Bone marrow (tissue), 2 donors: Measurements from ENCODE around the gene SLC25A42.

Experiments
- DNase-seq, 2 donors: peaks; one replicate each; lab custom pipeline; 2025; lab: John Stamatoyannopoulos, UW

Gene SLC25A42

DNA sequence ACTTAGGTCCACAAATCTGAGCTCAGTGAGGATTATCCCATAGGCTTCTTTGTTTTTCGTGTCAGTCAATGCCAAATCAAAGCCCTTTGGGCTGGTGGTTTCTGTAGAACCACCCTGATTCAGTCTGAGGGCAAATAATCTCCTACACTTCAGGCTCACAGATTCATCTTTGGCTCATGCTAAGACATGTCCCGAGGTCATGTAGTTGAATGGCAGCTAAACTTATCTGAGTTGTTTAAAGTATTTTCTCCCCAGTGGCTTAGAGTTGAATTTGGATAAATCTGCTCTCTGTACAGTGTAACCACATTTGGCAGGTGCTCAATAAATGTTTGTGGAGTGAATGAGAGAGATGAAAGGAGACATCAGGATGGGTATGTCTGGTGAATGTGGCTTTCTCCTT is 13.1 kb upstream of the SLC25A42 start:
- no peak for DNase-seq

- DNase-seq, result no peak
These were observed 12.1 kb upstream of the SLC25A42 start for GRCh38 chr19:19051478-19052213.

DNA sequence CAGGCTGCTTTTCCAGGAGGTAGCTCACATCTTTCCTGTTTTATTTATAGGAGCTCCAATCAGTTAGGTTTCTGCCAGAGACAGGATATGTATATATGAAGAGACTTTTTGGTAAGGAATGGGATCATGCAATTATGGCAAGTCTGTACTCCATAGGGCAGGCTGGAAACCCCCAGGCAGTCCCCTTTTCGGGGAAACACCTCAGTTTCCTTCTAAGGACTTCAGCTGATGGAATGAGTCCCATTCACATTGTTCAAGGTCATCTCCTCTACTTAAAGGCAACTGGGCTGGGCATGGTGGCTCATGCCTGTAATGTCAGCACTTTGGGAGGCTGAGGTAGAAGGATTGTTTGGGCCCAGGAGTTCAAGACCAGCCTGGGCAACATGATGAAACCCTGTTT is 10.9 kb upstream of the SLC25A42 start:
- no peak for DNase-seq

DNA sequence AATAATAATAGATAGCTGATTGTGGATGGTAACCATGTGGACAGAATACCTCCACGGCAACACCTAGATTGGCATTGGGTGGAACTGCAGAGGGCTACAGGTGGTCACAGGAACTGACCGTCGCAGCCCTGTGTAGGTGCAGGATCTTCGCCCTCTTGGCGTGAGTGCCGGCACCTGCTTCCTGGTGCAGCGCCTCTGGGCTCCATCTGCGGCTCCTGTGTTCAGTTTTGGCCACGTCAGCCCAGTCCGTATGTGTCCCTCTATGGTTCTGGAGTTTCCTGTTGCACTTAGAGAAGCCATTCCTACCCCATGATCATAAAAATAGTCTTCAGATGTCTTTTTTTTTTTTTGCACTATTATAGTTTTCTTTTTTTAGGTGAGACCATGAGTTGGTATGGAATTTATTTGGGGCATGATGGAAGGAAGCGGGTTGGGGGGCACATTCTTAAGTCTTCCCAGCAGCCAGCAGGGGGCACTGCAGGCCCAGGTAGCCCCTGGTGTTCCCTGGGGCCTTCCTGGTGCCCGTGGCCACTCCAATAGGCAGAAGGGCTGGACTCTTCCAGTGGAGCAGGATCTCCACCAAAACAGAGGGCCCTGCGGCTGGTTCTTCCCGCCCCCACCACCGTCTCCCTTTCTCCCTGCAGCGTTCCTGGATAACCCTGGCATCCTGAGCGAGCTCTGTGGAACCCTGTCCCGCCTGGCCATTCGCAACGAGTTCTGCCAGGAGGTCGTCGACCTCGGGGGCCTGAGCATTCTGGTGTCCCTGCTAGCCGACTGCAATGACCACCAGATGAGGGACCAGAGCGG is 10.1 kb upstream of the SLC25A42 start:
- peak in 1 of 2 donors; percentile 16 for DNase-seq

DNA sequence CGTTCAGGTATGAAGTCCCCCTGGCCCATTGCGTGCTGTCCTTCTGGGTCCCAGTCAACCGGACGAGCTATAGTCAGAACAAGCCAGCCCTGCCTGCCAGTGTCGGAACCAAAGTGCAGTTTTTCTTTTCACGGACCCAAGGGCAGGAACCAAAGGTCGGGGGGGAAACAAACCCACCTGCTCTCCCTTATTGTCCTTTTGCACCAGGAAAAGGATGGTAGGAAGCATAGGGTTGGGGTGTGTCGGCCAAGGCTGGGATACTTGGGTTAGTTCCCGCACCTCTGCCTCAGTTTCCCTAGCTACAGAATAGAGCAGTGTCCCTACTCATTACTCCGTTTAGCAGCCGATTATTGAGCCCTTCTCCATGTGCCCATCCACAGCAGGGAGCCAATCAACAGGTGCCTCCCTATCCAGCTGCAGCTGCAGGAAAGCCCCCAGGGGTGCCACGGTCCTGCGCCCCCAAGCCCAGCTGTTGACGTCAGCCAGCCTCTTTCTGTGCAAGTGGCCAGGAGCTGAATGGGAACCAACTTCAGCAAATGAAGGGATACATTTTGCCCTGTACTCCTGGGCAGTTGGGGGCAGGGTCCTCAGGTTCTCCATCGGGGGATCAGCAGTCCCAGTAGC is 9.4 kb upstream of the SLC25A42 start:
- DNase-seq, result no peak

DNA sequence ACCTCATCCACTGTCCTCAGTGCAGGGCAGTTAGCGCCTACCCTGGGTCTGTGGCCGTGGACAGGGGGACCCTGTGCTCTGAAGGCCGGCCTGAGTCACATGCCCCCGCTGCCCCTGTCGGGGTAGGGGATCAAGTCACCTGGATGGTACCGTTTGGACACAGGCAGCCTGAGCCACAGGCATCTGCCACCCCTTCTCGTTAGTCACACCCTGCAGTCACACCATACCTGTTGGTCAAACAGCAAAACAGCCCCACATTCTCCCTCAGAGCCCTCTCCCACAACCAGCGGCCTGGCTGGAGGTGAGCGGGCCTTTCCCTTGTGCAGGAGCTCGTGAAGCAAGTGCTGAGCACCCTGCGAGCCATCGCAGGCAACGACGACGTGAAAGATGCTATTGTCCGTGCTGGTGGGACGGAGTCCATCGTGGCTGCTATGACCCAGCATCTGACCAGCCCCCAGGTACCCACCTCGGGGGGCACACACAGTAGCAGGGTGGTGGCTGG is 8.8 kb upstream of the SLC25A42 start:
- DNase-seq, result no peak

DNA sequence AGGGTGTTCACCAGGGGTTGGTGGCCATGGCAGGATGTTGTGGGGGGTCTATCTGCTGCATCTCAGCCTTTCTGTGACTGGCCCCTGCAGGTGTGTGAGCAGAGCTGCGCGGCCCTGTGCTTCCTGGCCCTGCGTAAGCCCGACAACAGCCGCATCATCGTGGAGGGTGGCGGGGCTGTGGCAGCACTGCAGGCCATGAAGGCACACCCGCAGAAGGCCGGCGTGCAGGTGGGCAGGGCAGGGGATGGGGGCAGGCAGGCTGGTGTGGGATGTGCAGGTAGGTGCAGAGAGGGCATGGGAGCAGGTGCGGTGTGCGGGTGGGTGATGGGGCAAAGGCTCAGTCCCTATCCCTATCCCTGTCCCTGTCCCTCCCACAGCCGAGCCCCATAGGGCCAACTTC is 8.1 kb upstream of the SLC25A42 start:
- DNase-seq, result no peak

DNA sequence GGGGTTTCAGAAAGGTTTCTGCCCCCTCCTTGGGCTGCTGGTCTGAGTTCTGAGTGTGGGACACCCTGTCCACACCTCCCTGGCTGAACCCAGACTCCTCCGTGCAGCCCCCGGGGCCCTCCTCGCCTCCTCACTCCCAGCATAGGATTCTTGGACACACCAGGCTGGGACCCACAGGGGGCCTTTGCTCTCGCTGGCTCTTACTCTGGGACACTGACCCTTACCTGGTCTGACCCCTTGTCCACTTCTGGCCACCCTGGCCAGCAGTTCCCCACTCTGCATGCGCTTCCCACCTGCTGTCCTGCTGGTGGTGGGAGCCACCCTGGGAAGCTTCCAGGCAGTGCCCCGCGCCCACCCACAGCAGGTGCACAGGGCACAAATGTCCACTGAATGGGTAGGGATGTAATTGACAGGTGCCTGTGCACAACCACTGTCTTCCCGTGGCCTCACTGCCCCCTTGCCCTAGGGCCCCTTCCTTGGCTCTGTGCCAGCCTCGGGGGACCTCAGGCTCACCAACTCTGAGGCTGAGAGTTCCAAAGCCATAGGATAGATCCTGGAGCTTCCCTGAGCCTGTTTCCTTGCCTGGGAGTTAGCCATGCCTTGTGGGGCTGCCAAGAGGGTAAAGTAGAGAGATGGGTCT is 7.0 kb upstream of the SLC25A42 start:
- DNase-seq, result no peak

DNA sequence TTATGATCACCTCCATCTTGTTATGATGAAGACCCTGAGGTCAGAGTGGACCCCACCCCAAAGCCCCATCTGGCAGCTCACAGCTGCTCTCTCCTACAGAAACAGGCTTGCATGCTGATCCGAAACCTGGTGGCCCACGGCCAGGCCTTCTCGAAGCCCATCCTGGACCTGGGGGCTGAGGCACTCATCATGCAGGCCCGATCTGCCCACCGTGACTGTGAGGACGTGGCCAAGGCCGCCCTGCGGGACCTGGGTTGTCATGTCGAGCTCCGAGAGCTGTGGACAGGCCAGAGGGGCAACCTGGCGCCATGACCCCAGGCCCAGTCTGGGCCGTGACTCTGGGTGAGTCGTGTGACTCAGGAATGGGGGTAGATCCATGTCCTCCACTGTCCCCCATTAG is 6.5 kb upstream of the SLC25A42 start:
- no peak for DNase-seq

GRCh38 chr19:19057720-19058119 is 6.1 kb upstream of the SLC25A42 start:
- DNase-seq, result no peak

DNA sequence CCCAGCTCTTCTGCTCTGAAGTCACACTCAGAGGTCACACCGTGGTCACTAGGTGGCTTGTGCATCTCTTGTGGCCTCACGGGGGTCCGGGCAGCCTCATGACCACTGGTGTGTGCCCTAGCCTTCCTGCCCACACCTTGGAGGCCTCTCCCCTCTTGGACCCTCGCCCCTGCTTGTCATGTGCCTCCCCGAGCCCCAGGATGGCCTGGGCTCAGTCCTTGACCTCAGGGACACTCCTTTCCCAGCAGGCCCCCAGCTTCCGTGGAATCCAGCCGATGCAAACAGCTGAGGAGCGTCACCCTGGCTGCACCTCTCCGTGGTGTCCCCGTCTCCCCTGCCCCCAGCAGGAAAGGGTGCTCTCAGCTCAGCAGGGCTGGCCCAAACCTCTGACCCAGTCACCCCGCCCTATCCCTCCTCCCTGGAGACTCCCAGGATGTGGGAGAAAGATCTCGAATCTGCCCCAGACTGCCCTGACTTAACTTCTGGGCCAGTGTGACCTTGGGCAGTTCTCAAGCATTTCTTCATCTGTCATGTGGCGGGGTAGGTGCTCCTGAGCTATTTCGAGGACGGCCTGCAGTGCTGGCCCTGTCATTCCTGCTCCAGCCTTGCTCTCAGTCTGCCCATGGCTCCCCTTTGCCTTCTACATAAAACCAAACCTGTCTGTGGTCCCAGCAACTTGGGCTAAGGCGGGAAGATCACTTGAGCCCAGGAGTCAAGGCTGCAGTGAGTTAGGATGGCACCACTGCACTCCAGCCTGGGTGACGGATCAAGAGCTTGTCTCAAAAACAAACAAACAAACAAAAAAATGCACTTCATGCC is 4.6 kb upstream of the SLC25A42 start:
- no peak for DNase-seq

- DNase-seq, result no peak
These were observed 3.8 kb upstream of the SLC25A42 start for GRCh38 chr19:19059837-19060611.

DNA sequence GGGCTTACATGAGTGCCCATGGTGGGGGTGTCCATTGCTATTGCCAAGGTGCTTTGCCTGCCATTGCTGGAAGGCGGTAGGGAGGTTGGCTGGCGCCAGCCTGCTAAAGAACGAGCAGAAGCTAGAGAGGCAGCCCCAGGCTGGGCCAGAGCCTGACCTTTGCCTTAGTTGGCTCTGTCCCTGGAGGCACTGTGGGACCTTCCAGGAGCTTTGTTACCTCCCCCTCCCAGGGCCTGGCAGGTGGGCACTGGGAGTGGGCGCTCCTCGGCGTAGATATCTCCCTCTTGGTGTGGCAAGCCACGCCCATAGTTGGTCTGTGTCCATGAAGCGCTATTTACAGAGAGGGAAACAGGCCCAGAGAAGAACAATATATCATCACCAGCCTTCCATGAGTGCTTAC is 2.3 kb upstream of the SLC25A42 start:
- no peak for DNase-seq

DNA sequence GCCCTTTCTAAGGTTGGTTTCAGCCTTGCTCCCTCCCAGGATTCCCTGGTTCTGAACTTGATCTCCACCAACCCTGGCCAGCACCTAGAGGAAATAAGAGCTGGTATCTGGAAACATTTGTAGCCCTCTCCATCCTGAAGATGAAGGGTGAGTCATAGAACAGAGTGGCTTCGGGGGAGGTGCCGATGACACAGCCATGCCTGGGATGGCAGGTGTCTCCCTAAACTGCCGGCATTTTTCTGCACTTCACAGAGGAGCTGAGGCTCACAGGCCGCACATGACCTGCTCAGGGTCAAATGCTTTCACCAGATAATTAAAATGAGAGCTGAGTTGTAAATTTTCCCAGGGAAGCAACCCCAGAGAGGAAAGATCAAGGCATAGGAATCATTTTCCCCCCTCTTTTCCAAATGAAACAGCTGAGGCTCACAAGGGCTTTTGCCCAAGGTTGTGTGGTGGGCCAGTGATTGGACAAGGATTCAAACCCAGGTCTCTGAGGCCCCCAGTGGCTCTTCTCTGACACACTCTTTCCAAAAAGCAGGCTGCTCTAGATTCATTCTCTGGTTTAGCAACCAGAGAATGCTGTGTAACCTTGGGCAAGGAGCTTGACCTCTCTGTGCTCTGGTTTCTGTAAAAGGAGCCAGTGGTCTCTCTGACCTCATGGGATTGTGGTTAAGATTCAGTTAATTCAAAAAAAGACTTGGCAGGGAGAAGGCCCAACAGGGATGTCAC is 1.2 kb upstream of the SLC25A42 start:
- DNase-seq, result peak in 1 of 2 donors; percentile 10

GRCh38 chr19:19064098-19064722 is 416 bp downstream of the SLC25A42 start:
- peak in 1 of 2 donors; percentile 49 for DNase-seq

GRCh38 chr19:19064811-19065745 is 1.3 kb downstream of the SLC25A42 start:
- peak in 1 of 2 donors; percentile 9 for DNase-seq

GRCh38 chr19:19067276-19068072 is 3.7 kb downstream of the SLC25A42 start:
- no peak for DNase-seq
